Transverse colon (tissue), 4 donors: Measurements from ENCODE around the gene RAI2. TPM values are rescaled to one million over a fixed set of nuclear protein-coding genes. Genes with fewer than 3 reads are reported as not detected.

ENCODE experiments used
- DNase-seq: peaks from one replicate; pipeline ENCODE4 v3.0.0-alpha.2; 2019
- H3K27ac ChIP-seq, 4 donors: fragments of 200-600 bp; sonication (generic); 2 replicates each; pipeline ENCODE4 v1.5.1; 2016 to 2018; ENCODE audit warnings: inconsistent platforms in 4 of 4
- H3K27me3 ChIP-seq: fragments of 200-600 bp; sonication (generic); 2 replicates; pipeline ENCODE4 v1.5.1; 2017; ENCODE audit warnings: inconsistent platforms
- H3K36me3 ChIP-seq, 4 donors: fragments of 200-600 bp; sonication (generic); 2 replicates each; pipeline ENCODE4 v1.5.1; 2017 to 2019; ENCODE audit warnings: inconsistent platforms in 4 of 4
- H3K4me1 ChIP-seq, 4 donors: fragments of 200-600 bp; sonication (generic); 2 replicates each; pipeline ENCODE4 v1.5.1; 2017 to 2020; ENCODE audit warnings: inconsistent platforms in 4 of 4
- H3K4me3 ChIP-seq, 4 donors: fragments of 200-600 bp; sonication (generic); 1 replicate in 1 of 4; 2 replicates in 3 of 4; pipeline versions ENCODE4 v1.5.1 to v1.6.1; 2017 to 2019; ENCODE audit warnings: inconsistent platforms in 4 of 4
- H3K9me3 ChIP-seq, 2 donors: fragments of 200-600 bp; sonication (generic); 2 replicates each; pipeline ENCODE4 v1.5.1; 2017 to 2019; ENCODE audit warnings: inconsistent platforms in 2 of 2
- CTCF ChIP-seq, 5 experiments: fragments of 200-600 bp in 3 of 5; fragments of 450-650 bp in 2 of 5; sonication (generic) in 3 of 5; IDR thresholded peaks; 1 replicate in 2 of 5; 2 replicates in 3 of 5; pipeline ENCODE4 v1.5.1; 2016 to 2017; ENCODE audit warnings: antibody characterized with exemption in 5 of 5, inconsistent platforms in 3 of 5, mild to moderate bottlenecking in 2 of 5, moderate library complexity in 1 of 5
- EP300 ChIP-seq: sonication (generic); formaldehyde crosslinking; IDR thresholded peaks from one replicate; pipeline ENCODE4 v1.6.1; 2017; ENCODE audit warnings: antibody characterized with exemption, low read depth
- POLR2A ChIP-seq: fragments of 450-650 bp; IDR thresholded peaks from one replicate; pipeline ENCODE4 v1.6.1; 2016; ENCODE audit warnings: antibody characterized with exemption, mild to moderate bottlenecking, moderate library complexity
- POLR2AphosphoS5 ChIP-seq, 3 donors: sonication (generic); formaldehyde crosslinking; IDR thresholded peaks; one replicate each; pipeline ENCODE4 v1.6.1; 2016; ENCODE audit warnings: antibody characterized with exemption in 3 of 3
- WGBS, 2 donors: methylation state at CpG; one replicate each; pipeline ENCODE4 v1.1.5; 2018; ENCODE audit warnings: low coverage in 1 of 2; 5-methylcytosine and 5-hydroxymethylcytosine counted together
- in situ Hi-C, 4 donors: fragments of 200-750 bp; cut with MboI; loops; one replicate each; pipeline versions ENCODE4 v1.15.0 to v1.15.1; 2017; ENCODE audit warnings: low sequenced_read_pairs in 3 of 4, low pct_ligation_motif_present in 1 of 4, low pct_unique_long_range_greater_than_20kb in 1 of 4
- intact Hi-C: fragments of 100-400 bp; cut with DNase I; formaldehyde crosslinking; loops from one replicate; pipeline ENCODE4 v1.15.1; 2023; ENCODE audit warnings: low total_unique reads
- total RNA-seq, 4 donors: library from RNA; depleted of rRNA; stranded (reverse); fragments of >200 nt; gene quantifications; one replicate each; pipeline ENCODE4 v1.1.0, GENCODE V29; 2016

The RAI2 gene
- total RNA-seq, 4 donors from 2014 or later, result 4.0 to 16.5 (median 11.0) TPM

DNA sequence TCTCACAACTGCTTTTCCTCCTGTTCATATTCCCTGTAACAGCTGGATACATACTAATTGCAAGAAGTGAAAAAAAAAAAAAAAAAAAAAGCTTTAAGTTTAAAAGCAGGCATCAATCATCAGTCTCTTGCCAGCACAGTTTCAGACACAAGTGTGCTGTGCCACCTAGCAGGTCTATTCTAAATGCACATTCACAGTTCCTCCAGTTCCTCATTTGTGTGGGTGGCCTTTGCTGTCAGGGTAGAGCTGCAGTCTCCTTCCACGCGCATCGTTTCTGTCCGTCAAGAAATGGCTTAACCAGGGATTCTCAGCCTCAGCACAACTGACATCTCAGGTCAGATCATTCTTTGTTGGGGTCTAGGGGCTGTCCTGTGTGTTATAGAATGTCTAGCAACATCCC is 62.2 kb downstream of the RAI2 start:
- Histone ChIP-seq H3K4me3 (no peak overlapping the region), H3K4me1 (no peaks in the 10 kb centered on the region), H3K27ac (no peak overlapping the region), H3K9me3 (no peaks in the 10 kb centered on the region), H3K27me3 (no peaks in the 10 kb centered on the region), H3K36me3 (no peaks in the 10 kb centered on the region)
- no peak for DNase-seq
- in situ Hi-C loops (no loop called here), intact Hi-C loops (no loop called here)
- 92% methylated on average over 4 of the region's 4 CpGs; no CpG with 5 or more reads in 1 of the 2 donors for whole genome bisulfite sequencing, 2 donors
- TF ChIP-seq EP300 (no peak), POLR2AphosphoS5 (IDR thresholded peaks at IDR 0.05) (no peak), CTCF (IDR thresholded peaks at IDR 0.05) (no peak), POLR2A (no peak)

- no peaks in the 10 kb centered on the region for H3K9me3 ChIP-seq
- no peak for TF ChIP-seq POLR2A
- TF ChIP-seq EP300, result no peak
- TF ChIP-seq POLR2AphosphoS5 (IDR thresholded peaks at IDR 0.05), result no peak
- no peak for TF ChIP-seq CTCF (IDR thresholded peaks at IDR 0.05)
- no peak overlapping the region for H3K27ac ChIP-seq
- no peak for DNase-seq
- H3K4me1 ChIP-seq, result no peaks in the 10 kb centered on the region
- H3K36me3 ChIP-seq, result no peaks in the 10 kb centered on the region
- H3K27me3 ChIP-seq, result no peaks in the 10 kb centered on the region
- intact Hi-C loops (no loop called here), in situ Hi-C loops (no loop called here)
- H3K4me3 ChIP-seq, result no peak overlapping the region
- WGBS, 2 donors, result 36% methylated on average over 1 of the region's 1 CpG; no CpG with 5 or more reads in 1 of the 2 donors
Observed at GRCh38 chrX:17792826-17793225, 68.3 kb downstream of the RAI2 start.

DNA sequence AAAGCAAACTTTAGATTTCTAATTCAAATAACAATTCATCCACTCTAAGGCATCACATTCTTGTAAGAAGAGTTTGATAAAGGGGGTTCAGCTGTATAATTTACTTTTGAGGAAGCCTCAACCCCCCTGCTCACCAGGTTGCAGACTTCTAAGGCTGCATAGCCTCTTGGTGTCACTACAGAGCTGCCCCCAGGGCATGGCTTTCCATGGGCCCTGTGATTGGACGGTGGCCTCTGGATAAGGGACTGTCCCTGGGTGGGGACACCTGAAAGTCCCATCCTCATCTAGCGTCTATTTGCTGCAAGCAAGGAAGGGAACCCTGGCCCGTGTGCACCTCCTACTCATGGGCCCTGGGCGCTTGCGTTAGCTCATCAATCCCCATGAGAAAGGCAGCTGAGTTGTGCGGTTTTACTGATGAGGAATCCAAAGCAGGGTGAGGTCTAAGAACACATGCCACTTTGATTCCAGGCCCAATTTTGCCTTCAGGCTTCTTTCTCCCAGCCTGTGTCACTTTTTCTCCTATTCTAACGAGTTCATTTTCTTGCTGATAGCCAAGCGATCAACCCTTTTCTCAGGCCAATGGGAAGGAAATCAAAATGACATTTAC is 72.0 kb downstream of the RAI2 start:
- H3K4me1 ChIP-seq, result no peaks in the 10 kb centered on the region
- no peaks in the 10 kb centered on the region for H3K9me3 ChIP-seq
- H3K36me3 ChIP-seq, result no peaks in the 10 kb centered on the region
- no peak for DNase-seq
- in situ Hi-C loops, result no loop called here
- 73% methylated on average over 8 of the region's 8 CpGs; no CpG with 5 or more reads in 1 of the 2 donors for WGBS, 2 donors
- no peaks in the 10 kb centered on the region for H3K27me3 ChIP-seq
- no peak overlapping the region for H3K4me3 ChIP-seq
- intact Hi-C loops, result no loop called here
- no peak for TF ChIP-seq EP300
- TF ChIP-seq CTCF (IDR thresholded peaks at IDR 0.05), result no peak
- no peak for TF ChIP-seq POLR2A
- no peak for TF ChIP-seq POLR2AphosphoS5 (IDR thresholded peaks at IDR 0.05)
- no peak overlapping the region for H3K27ac ChIP-seq

- Histone ChIP-seq H3K4me3 (no peak overlapping the region), H3K27me3 (no peaks in the 10 kb centered on the region), H3K36me3 (no peaks in the 10 kb centered on the region), H3K4me1 (no peaks in the 10 kb centered on the region), H3K9me3 (no peaks in the 10 kb centered on the region), H3K27ac (no peak overlapping the region)
- WGBS, 2 donors, result 5% methylated on average over 4 of the region's 4 CpGs; no CpG with 5 or more reads in 1 of the 2 donors
- TF ChIP-seq POLR2A (no peak), CTCF (IDR thresholded peaks at IDR 0.05) (peak; percentile 63 to 73 (median 66))
- DNase-seq, result peak; percentile 24
- in situ Hi-C loops (no loop called here), intact Hi-C loops (no loop called here)
Observed at GRCh38 chrX:17788439-17788838, 72.7 kb downstream of the RAI2 start.
